ENCODE data around the gene STARD7.
"Not testable (repeated sequence)": the region's sequence is repeated elsewhere in the genome, so short reads cannot be mapped to it uniquely, and the experiment has no call there.

The STARD7 gene

DNA sequence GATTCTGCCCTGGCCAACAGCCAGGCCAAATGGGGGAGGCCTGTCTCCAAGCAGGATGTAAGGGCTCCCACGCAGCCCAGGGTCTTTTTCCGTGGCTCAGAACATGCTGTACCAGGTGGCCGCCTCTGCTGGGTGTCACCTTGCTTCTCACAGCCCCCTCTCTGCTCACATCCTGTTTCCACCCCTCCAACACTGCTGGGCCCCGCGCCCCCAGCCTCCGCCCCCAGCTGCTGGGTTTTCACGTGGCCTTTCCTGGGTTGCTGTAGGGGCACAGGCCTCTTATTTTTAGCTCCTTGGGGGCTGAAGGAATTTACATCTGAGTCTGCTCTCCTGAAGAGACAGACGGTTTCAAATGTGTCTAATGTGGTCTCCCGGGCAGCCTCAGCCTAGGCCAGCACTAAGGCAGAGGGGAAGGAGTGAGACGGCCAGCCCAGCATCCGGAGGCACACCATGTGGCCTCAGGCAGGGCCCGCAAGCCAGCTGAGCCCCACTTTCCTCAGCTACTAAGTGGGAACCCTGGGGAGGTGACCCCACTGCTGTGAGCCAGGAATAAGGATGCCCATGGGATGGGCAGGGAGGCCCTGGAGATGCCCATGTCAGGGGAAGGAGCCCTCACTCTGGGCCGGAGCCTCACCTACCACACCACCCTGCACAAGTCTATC lies 44.7 kb downstream of the STARD7 start:
- Histone ChIP-seq H3K27me3 (ENCODE audit: low read depth, low read length) (no peaks in the 10 kb centered on the region), H3K79me2 (ENCODE audit: low read length) (no peaks in the 10 kb centered on the region), H3K27ac (ENCODE audit: low read length) (peak overlapping the region; percentile 89), H3K4me3 (ENCODE audit: low read length) (peak overlapping the region; percentile 81), H3K9ac (ENCODE audit: low read length) (peak overlapping the region; percentile 87), H4K20me1 (ENCODE audit: insufficient read depth, low read length) (no peaks in the 10 kb centered on the region), H3K36me3 (replicated peaks; ENCODE audit: low read depth, low read length) (no peaks in the 10 kb centered on the region), H2AFZ (ENCODE audit: low read depth, low read length) (peak overlapping the region; percentile 9; the same call in 1 of the 2 replicates), H3K4me1 (ENCODE audit: low read length) (peaks cover 35% of the 10 kb centered on the region), H3K9me3 (ENCODE audit: insufficient read depth, low read length) (no peaks in the 10 kb centered on the region), H3K4me2 (ENCODE audit: low read length) (peak overlapping the region; percentile 95)
- no peak for TF ChIP-seq EZH2phosphoT487 (IDR thresholded peaks at IDR 0.05; ENCODE audit: low read depth)
- TF ChIP-seq, protein P1, sequence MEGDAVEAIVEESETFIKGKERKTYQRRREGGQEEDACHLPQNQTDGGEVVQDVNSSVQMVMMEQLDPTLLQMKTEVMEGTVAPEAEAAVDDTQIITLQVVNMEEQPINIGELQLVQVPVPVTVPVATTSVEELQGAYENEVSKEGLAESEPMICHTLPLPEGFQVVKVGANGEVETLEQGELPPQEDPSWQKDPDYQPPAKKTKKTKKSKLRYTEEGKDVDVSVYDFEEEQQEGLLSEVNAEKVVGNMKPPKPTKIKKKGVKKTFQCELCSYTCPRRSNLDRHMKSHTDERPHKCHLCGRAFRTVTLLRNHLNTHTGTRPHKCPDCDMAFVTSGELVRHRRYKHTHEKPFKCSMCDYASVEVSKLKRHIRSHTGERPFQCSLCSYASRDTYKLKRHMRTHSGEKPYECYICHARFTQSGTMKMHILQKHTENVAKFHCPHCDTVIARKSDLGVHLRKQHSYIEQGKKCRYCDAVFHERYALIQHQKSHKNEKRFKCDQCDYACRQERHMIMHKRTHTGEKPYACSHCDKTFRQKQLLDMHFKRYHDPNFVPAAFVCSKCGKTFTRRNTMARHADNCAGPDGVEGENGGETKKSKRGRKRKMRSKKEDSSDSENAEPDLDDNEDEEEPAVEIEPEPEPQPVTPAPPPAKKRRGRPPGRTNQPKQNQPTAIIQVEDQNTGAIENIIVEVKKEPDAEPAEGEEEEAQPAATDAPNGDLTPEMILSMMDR (IDR thresholded peaks at IDR 0.05; ENCODE audit: low read depth, low read length) = no peak

DNA sequence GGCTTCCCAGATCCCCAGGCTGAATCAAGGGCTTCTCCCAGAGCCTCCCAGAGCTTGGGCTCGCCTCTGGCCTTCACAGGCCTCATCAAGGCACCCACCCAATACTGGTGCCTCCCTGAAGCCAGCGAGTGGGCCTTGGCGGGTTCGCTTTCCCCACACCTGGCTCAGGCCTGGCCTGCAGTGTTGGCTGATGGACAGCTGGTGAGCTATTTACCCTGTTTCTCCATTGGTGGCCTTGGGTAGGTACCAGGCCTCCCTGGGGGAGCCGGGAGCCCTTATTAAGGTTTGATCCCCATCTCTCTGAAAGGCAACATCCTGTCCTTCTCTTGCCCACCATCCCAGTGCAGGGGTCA lies 45.2 kb downstream of the STARD7 start:
- H3K9me3 ChIP-seq (ENCODE audit: insufficient read depth, low read length) = no peaks in the 10 kb centered on the region
- H3K9ac ChIP-seq (ENCODE audit: low read length) = peak overlapping the region; percentile 87
- H3K4me3 ChIP-seq (ENCODE audit: low read length) = peak overlapping the region; percentile 81
- no peaks in the 10 kb centered on the region for H3K79me2 ChIP-seq (ENCODE audit: low read length)
- peak overlapping the region; percentile 89 for H3K27ac ChIP-seq (ENCODE audit: low read length)
- H3K36me3 ChIP-seq (replicated peaks; ENCODE audit: low read depth, low read length) = no peaks in the 10 kb centered on the region
- H2AFZ ChIP-seq (ENCODE audit: low read depth, low read length) = no peak overlapping the region
- H3K4me2 ChIP-seq (ENCODE audit: low read length) = peak overlapping the region; percentile 95
- H3K4me1 ChIP-seq (ENCODE audit: low read length) = peaks cover 38% of the 10 kb centered on the region
- no peaks in the 10 kb centered on the region for H3K27me3 ChIP-seq (ENCODE audit: low read depth, low read length)
- TF ChIP-seq EZH2phosphoT487 (IDR thresholded peaks at IDR 0.05; ENCODE audit: low read depth) = no peak
- TF ChIP-seq, protein P1 (IDR thresholded peaks at IDR 0.05; ENCODE audit: low read depth, low read length) = no peak
- H4K20me1 ChIP-seq (ENCODE audit: insufficient read depth, low read length) = no peaks in the 10 kb centered on the region

DNA sequence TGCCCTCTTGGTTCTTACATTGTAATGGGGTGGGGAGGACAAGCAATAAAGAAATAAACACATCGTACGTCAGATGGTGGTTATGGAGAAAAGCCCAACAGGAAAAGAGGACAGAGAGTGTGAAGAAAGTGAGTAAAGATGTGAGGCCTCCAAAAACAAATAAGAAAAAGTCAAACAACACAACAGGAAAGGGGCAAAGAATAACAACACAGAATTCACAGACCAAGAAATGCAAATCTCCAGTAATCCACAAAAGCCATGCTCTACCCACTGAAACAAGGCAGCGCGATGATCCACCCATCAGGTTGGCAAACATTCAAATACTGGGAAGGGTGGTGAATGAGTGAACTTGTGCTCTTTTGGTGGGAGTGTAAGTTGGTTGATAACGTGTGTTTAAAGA lies 46.7 kb downstream of the STARD7 start:
- Histone ChIP-seq H3K4me3 (ENCODE audit: low read length) (no peak overlapping the region), H3K4me2 (ENCODE audit: low read length) (no peak overlapping the region), H2AFZ (ENCODE audit: low read depth, low read length) (no peak overlapping the region)

DNA sequence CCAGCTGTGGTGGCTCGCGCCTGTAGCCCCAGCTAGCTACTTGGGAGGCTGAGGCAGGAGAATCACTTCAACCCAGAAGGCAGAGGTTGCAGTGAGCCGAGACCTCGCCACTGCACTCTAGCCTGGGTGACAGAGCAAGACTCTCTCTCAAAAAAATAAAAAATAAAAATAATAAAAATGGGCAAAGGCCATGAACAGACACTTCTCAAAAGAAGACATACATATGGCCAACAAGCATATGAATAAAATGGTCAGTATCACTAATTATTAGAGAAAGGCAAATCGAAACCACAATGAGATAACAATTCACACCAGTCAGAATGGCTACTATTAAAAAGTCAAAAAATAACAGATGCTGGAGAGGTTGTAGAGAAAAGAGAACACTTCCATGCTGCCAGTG lies 48.3 kb downstream of the STARD7 start:
- not testable (repeated sequence) for H3K27ac ChIP-seq (ENCODE audit: low read length); H3K36me3 ChIP-seq (replicated peaks; ENCODE audit: low read depth, low read length); H3K27me3 ChIP-seq (ENCODE audit: low read depth, low read length); H4K20me1 ChIP-seq (ENCODE audit: insufficient read depth, low read length); H3K9me3 ChIP-seq (ENCODE audit: insufficient read depth, low read length); H2AFZ ChIP-seq (ENCODE audit: low read depth, low read length); H3K4me2 ChIP-seq (ENCODE audit: low read length); H3K9ac ChIP-seq (ENCODE audit: low read length); H3K4me3 ChIP-seq (ENCODE audit: low read length); H3K79me2 ChIP-seq (ENCODE audit: low read length)
- peaks cover 61% of the 10 kb centered on the region for H3K4me1 ChIP-seq (ENCODE audit: low read length)

More for the DNA sequence above, 46.7 kb downstream of the STARD7 start:
- H3K9ac ChIP-seq (ENCODE audit: low read length) = no peak overlapping the region
- no peaks in the 10 kb centered on the region for H3K36me3 ChIP-seq (replicated peaks; ENCODE audit: low read depth, low read length)
- TF ChIP-seq, protein P1 (IDR thresholded peaks at IDR 0.05; ENCODE audit: low read depth, low read length) = no peak
- no peak for TF ChIP-seq EZH2phosphoT487 (IDR thresholded peaks at IDR 0.05; ENCODE audit: low read depth)
- H4K20me1 ChIP-seq (ENCODE audit: insufficient read depth, low read length) = no peaks in the 10 kb centered on the region
- peaks cover 50% of the 10 kb centered on the region for H3K4me1 ChIP-seq (ENCODE audit: low read length)
- no peaks in the 10 kb centered on the region for H3K27me3 ChIP-seq (ENCODE audit: low read depth, low read length)
- H3K9me3 ChIP-seq (ENCODE audit: insufficient read depth, low read length) = no peaks in the 10 kb centered on the region
- H3K79me2 ChIP-seq (ENCODE audit: low read length) = no peaks in the 10 kb centered on the region
- H3K27ac ChIP-seq (ENCODE audit: low read length) = no peak overlapping the region

All from OCI-LY3 (cell line).